HG03520 (cell line): ENCODE measurements around the gene CARM1.

Experiments used
- ATAC-seq: cut with Tn5 transposase; IDR thresholded peaks from one replicate; pipeline ENCODE4 v1.9.1; 2021; ENCODE audit warnings: mild to moderate bottlenecking, moderate library complexity; ENCODE audit not compliant: unreplicated experiment

Gene CARM1

DNA sequence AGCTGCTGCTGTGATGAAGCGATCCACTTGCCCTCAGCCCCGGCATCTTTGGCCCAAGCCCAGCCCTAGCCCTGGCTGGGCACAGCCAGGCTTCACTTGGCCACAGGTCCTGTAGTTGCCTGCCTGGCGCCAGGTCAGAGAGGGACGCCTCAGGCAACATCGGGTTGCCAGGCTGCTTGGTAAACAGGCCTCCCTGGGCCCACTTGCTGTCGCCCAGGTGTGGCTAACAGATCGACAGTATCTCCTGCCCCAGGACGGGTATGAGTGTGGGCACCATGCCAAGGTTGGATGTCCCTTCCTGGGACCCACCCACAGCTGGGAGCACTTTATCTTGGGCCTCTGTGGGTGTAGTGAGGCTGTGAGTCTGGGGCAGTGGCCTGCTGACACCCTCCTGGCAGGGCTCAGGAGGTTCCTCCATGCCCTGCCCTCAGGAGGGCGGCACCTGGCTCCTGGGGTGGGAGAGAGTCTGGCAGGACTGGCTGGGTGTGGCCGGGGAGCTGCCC is 27.8 kb downstream of the CARM1 start:
- no peak for ATAC-seq

DNA sequence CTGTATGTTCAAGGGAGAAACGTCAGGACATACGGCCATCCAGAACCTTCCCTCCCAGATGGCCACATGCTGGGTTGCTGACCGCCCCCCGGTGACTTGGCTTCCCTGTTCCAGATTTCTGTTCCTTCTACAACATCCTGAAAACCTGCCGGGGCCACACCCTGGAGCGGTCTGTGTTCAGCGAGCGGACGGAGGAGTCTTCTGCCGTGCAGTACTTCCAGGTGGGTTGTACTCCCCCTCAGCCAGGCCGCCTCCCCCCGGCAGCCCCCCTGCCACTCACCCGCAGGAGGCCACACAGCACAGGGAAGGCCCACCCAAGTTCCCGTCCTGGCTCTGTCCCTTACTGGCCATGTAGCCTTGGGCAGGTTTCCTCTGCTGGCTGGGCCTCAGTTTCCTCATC is 36.6 kb downstream of the CARM1 start:
- no peak for ATAC-seq

DNA sequence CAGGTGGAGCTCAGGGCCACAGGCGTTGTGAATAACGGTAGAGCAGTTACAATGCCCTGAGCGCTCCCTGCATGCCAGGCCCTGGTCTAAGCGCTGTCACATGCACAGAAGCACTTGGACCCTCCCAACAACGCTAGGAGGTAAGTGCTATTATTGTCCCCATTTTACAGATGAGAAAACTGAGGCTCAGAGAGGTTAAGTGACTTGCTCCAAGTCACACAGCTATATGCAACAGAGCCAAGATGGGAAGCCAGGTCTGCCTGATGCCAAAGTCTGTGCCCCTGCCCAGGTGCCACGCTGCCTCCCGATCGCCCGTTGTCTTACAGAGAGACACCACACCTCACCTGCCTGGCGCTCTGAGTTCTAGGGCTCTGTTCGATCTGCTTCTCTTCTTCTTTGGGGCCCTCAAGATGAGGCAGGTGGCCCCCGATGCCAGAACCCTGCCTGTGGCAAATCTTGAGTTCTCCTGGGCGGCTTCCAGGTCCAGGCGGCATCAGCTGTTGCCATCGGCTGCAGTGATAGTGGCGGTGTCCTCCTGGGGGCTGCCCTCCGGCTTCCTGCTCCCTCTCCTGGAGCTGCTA is 37.1 kb downstream of the CARM1 start:
- no peak for ATAC-seq

DNA sequence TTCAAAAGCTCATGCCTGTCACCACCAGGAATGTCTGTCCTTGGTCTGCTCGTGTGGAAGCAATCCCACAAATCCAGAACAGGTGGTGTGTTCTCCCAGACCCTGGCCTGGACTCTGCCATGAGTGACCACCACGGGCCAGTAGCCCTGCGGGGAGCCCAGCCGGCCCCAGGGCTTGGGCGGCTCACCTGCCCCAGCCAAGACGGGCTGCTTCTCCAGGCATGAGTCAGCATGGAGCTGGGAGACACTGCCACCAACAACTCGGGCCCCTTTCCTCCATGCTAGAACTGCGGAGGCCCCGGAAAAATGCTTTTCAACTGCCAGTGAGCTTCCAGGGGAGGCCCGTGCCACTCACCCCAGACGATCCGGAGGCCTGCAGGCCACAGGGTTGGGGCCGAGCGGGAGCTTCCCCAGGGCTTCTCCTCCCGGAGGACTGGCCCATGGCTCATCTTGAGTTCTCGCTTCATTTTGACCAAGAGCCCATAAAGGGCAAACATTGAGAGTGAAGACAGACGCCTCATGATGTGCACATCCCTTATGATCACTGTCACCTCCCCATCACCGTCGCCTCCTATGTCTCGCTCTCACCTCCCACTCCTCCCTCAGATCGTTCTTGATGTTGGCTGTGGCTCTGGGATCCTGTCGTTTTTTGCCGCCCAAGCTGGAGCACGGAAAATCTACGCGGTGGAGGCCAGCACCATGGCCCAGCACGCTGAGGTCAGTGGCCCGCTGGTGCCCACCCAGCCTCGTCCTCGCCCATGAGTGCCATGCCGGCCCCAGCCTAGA is 40.4 kb downstream of the CARM1 start:
- no peak for ATAC-seq

DNA sequence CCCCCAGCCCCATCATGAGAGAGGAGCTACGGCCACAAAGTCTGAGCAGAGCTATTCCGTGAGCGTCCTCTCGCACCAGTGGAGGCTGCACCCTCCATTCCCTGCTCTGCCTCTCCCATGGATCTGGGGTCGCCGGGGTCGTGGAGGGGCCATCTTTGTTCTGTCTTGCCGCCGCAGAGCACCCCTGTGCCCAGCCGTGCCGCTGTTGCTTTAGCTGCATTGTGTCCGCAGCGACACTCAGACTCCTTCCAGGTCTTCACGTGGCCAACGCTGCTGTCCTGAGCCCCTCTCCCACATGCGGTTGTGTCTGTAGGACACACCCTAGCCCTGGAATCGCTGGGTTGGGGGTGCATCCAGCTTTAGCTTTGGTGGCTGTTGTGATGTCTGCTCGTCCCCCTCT is 41.3 kb downstream of the CARM1 start:
- ATAC-seq = no peak

DNA sequence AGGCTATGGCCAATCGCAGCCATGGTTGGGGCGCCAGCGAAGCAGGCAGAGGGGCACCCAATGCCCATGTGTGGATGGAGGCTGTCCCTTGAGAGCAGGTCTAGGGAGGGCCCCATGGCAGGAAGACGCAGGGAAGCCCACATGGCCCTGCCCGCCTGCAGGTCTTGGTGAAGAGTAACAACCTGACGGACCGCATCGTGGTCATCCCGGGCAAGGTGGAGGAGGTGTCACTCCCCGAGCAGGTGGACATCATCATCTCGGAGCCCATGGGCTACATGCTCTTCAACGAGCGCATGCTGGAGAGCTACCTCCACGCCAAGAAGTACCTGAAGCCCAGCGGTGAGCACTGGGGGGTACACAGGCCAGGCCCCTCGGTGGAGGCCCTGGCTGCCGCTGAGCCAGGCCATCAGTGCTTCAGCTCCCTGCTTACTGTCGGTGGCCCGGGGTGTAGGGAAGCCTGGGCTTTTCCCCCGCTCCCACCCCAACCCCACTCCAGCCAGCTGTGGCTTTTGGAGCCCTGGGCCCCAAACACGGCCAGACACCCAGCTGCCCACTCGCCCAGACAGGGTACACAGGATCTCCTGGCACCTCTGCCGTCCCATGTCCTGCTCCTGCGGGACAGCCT is 42.5 kb downstream of the CARM1 start:
- no peak for ATAC-seq

DNA sequence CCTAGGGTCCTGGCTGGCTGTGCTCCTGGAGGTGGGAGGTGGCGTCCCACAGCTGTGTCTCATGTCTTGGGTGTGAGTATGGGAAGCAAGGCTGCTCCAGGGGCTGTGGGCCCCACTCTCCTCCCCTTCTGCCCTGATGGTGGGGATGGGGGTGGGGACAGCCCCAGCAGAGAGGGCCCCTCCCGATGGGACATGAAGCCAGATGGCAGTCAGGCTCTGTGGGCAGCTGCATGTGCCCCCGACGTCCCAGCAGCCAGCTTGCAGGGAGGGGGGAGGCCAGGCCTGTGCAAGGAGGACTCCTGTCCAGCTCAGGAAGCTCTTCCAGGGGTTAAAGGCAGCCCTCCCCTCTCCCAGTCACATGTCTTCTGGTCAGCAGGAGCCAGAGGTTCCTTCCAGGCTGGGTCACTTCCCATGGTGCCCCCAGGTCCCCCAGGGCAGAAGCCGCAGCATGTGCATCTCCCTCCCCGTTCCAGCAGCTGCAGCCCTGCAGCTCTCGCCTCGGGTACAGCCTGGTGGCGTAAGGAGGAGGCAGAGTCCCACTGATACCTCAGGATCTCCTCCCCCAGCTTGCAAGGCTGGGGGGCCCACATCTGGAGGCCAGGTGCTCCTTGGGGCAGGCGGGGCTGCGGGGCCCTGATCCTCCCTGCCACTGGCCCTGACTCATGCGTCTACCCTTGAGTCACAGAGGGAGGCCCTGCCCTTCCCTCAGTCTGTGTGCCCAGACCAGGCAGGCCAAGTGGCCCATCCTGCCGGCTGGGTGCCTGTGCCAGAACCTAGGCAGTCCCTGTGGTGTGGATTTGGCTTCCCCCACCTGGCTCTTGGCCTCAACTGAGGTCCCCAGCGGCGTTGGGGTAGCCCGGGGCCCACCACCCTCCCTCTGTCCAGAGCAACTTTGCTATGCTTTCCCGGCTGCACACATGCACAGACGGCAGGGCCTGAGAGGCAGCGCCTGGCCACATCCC is 44.1 kb downstream of the CARM1 start:
- no peak for ATAC-seq

DNA sequence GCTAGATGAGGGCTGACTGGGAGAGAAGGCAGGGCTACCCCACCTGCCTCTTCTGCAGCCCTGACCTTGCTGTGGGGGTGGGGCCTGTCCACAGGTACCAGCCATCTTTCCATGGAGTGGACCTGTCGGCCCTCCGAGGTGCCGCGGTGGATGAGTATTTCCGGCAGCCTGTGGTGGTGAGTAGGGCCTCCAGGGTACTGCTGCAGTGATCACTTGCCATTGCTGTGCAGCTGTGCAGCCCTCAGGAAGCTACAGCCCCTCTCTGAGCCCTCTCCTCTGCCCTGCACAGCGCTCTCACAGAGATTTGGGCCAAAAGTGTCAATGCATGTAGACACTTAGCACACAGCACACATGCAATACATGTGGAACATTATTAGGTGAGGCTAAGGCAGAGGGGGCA is 45.2 kb downstream of the CARM1 start:
- no peak for ATAC-seq

DNA sequence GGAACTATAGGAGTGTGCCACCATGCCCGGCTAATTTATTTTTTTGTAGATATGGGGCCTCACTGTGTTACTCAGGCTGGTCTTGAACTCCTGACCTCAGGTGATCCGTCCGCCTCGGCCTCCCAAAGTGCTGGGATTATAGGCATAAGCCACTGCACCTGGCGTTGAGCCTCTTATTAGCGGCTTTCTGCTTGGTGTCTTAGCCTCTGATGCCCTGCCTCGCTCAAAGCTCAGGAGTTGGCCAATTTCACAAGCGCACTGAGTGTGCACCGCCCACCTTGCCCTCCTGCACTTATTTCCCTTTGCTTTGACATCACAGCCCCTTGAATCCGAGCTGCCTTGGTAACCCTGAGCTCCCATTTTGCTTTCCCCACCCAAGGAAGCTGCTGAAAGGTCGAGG is 47.0 kb downstream of the CARM1 start:
- ATAC-seq = no peak

DNA sequence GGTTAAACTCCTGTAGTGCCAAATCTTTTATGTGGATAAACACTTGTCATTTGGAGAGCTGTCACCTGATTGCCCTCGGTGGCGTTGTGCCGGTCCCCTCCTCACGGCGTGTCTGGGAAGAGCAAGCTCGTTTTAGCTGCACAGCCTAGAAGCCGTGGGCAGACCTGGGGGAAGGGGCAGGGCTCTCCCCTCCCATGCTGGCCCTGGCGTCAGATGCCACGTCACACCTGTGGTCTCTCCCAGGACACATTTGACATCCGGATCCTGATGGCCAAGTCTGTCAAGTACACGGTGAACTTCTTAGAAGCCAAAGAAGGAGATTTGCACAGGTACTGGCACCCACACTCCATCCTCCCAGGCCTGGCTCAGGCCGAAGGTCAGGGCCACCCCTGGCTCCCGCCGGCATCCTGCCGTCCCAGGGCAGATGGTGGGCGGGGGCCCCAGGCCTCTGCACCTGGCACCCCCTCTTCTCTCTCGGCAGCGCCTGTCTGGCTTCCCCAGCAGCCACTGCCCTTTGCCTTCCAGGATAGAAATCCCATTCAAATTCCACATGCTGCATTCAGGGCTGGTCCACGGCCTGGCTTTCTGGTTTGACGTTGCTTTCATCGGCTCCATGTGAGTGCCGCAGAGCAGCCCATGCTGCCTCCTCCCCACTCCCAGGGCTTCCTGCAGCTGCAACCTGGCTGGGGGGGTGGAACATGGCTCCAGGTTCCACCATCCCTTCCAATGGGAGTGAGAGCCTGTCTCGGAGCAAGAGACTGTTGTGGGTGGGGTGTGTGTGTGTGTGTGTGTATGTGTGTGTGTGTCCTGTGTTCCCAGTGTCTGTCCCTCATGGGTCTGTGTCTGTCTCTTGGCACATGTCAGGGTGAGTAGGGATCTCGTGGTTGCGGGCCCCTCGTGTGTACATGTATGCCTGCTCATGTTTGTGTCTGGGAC is 48.3 kb downstream of the CARM1 start:
- no peak for ATAC-seq

DNA sequence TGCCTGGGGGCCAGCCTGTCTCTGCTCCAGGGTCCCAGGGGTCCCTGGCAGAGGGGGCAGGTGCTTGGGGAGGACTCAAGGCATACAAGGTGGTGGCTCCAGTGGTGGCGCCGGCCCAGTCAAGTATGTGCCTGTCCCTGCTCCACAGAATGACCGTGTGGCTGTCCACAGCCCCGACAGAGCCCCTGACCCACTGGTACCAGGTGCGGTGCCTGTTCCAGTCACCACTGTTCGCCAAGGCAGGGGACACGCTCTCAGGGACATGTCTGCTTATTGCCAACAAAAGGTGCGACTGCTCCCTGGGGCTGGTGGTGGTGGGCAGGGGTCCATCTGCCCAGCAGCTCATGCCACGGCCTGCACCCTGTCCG is 48.9 kb downstream of the CARM1 start:
- no peak for ATAC-seq

DNA sequence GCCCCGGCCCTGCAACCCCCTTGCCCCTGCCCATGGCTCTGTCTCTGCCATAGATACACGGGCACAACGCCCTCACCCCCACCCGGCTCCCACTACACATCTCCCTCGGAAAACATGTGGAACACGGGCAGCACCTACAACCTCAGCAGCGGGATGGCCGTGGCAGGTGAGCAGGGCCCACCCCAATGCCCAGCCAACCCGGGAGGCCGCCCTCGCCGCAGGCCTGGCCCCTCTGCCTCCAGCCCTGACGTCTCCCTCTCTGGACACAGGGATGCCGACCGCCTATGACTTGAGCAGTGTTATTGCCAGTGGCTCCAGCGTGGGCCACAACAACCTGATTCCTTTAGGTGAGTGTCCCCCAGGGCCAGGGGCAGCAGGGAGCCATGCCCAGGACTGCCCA is 49.4 kb downstream of the CARM1 start:
- no peak for ATAC-seq

DNA sequence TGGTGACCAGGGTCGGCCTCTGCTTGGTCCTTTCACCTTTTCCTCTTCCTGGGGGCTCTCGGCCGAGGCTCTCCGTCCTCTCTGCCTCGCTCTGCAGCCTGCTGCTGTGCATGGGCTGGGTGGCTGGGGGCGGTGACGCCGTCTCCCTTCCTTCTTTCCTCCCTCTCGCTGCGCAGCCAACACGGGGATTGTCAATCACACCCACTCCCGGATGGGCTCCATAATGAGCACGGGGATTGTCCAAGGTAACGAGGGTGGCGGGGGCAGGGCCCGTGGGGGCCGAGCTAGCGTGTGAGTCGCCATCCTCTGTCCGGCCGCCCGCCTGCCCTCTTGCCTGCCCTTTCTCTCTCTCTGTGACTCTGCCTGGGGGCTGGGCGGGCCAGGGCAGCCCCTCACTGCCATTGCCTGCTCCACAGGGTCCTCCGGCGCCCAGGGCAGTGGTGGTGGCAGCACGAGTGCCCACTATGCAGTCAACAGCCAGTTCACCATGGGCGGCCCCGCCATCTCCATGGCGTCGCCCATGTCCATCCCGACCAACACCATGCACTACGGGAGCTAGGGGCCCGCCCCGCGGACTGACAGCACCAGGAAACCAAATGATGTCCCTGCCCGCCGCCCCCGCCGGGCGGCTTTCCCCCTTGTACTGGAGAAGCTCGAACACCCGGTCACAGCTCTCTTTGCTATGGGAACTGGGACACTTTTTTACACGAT is 50.0 kb downstream of the CARM1 start:
- no peak for ATAC-seq

DNA sequence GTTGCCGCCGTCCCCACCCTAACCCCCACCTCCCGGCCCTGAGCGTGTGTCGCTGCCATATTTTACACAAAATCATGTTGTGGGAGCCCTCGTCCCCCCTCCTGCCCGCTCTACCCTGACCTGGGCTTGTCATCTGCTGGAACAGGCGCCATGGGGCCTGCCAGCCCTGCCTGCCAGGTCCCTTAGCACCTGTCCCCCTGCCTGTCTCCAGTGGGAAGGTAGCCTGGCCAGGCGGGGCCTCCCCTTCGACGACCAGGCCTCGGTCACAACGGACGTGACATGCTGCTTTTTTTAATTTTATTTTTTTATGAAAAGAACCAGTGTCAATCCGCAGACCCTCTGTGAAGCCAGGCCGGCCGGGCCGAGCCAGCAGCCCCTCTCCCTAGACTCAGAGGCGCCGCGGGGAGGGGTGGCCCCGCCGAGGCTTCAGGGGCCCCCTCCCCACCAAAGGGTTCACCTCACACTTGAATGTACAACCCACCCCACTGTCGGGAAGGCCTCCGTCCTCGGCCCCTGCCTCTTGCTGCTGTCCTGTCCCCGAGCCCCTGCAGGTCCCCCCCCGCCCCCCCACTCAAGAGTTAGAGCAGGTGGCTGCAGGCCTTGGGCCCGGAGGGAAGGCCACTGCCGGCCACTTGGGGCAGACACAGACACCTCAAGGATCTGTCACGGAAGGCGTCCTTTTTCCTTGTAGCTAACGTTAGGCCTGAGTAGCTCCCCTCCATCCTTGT is 50.7 kb downstream of the CARM1 start:
- ATAC-seq = no peak

DNA sequence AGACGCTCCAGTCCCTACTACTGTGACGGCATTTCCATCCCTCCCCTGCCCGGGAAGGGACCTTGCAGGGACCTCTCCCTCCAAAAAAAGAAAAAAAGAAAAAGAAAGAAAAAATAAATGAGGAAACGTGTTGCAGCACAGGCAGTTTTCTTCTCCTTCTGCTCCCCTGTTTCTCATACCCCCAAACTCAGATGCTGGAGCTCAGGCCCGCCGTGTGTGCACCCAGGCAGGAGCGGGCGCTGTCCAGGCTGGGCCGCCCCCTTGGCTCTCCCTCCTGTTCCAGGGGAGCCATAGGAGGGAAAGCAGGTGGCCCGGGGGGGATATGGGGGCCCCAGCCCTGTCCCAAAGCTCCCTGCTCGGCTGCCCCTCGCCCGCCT is 51.3 kb downstream of the CARM1 start:
- no peak for ATAC-seq

DNA sequence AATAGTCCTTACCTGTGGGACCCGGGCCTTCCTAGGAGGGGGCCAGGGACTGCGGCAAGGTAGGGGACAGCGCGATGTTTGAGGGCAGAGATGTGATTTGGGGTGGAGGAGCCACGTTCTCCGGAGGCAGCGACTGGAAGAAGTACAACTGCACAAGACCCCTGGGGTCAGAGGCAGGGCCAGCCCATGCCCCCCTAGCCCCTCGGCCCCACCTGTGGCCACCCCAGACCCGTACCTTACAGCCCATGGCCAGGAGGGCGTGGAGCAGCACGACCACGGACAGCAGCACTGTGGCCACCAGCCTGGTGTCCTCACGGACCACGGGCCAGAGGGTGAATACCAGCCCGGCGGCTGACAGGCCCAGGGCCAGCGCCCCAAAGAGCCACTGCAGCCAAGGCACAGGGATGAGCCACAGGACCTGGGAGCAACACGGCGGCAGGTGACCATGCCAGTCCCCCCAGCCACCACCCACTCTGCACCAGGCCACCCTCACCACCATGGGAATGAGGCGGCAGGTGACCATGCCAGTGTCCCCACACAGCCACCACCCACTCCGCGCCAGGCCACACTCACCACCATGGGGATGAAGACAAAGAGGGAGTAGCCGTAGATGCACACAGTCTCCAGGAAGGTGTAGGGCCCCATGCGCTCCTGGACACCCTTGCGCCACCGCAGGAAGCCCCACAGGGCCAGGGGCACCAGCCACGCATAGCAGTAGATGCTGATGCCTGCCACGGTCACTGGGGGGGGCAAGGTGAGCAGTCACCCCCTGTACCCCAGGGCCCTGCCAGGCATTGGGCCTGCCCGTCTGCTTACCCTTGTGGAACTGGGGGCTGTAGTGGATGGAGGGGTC is 52.1 kb downstream of the CARM1 start:
- no peak for ATAC-seq

DNA sequence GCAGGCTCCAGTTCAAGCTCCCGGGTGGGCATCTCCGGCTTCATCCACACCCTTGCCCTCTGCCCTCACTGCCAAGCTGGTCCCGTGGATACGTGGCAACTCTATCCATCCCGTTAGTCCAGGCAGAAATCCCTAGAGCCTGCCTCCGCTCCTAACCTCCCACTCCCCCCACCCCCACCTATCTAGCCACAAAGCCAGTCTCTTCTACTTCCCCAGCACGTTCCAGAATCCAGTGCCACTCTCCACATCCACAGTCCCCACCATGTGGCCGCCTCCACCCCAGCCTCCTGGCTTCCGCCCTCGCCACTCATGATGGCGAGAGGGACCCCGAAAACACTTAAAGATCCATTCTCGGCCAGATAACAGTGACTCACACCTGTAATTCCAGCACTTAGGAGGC is 53.2 kb downstream of the CARM1 start:
- ATAC-seq = no peak
